GM12875 (cell line): ENCODE measurements around the gene MEF2D.

ENCODE experiments used
- H3K4me3 ChIP-seq: one replicate; pipeline ENCODE4 v1.5.1; 2011; ENCODE audit warnings: low read depth, low read length, control low read depth
- CTCF ChIP-seq: IDR thresholded peaks from 2 replicates; pipeline ENCODE4 v1.5.1; 2011; ENCODE audit warnings: low read depth, mild to moderate bottlenecking, control low read depth, inconsistent platforms, low read length, moderate library complexity, borderline replicate concordance; ENCODE audit not compliant: insufficient read depth

The MEF2D gene

GRCh38 chr1:156502391-156502893 lies 1.9 kb upstream of the MEF2D start:
- no peak overlapping the region for H3K4me3 ChIP-seq
- no peak for TF ChIP-seq CTCF

DNA sequence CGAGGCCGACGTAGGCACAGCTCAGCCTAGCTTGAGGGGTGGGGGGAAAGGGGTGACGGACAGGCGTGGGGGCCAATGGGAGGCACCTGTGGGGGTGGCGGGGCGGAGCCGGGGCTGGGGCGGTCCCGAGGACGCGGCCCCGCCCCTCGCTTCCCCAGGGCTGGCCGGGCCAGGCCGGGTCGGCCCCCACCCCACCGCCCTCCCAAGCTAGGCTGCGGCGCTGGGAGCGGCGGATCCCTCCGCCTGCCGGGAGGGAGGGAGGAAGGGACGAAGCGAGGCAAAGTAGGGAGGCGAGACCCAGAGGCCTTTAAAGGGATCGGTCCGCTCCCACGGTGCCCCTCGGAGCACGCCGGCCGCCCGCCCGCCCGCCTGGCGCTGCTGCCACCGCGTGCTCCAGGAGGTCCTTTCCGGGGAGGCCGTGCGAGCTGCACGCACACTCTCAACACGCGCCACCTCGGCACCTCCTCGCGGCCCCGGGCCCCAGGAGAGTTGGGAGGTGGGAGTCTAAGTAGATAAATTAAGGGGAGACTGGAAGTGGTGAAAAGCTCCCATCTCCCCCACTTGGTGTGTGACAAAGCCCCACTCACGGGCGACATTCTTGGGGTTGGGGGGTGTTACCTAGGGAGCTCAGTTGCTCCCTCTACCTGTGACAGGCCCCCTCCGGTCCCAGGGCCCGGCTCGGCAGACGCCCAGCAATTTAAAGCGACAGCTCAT lies 375 bp upstream of the MEF2D start:
- peak; percentile 65 for TF ChIP-seq CTCF
- H3K4me3 ChIP-seq = peak overlapping the region; percentile 81

- no peak for TF ChIP-seq CTCF
These were observed 583 bp downstream of the MEF2D start for GRCh38 chr1:156499842-156500542.

GRCh38 chr1:156499194-156499841 lies 1.3 kb downstream of the MEF2D start:
- no peak for TF ChIP-seq CTCF

More at GRCh38 chr1:156499842-156500542, 583 bp downstream of the MEF2D start:
- peak overlapping the region; percentile 70 for H3K4me3 ChIP-seq

DNA sequence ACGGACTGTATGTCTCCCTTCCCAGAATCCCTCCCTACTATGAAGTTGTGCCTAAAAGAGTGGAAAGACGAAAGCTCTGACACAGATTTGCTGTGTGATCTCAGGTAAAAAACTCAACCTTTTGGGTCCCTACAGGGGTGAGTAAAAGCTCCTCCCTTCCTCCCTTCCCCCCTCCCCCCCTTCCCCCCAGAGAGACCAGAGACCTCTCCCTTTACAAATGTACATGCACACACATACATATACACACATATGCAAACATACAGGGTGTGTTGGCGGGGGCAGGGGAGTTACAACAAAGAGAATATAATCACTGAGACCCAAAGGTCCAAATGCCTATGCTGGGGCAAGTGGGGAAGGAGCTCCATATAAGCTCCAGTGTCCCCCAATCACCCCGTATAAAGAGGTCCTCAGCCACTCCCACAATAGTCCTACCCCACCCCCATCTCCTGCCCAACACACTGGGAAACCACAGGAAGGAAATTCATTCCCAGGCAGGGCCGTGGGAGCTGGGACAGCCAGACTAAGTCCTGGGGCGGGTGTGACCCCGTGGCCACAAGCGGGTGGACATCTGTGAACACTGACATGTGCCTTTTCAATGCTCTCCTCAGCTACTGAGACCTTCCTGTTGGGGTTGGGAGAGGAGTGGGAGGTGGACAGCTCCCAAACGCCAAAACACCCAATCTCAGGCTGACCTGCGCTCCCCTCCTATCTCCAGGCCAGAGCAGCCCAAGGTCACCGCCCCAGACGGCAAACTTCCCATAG lies 2.0 kb downstream of the MEF2D start:
- no peak for TF ChIP-seq CTCF
- peak overlapping the region; percentile 70 for H3K4me3 ChIP-seq

More at GRCh38 chr1:156499194-156499841, 1.3 kb downstream of the MEF2D start:
- peak overlapping the region; percentile 70 for H3K4me3 ChIP-seq

GRCh38 chr1:156497743-156498431 lies 2.7 kb downstream of the MEF2D start:
- peak overlapping the region; percentile 70 for H3K4me3 ChIP-seq
- TF ChIP-seq CTCF = no peak
